ENCODE measurements around the gene HECTD4.

HECTD4 gene

DNA sequence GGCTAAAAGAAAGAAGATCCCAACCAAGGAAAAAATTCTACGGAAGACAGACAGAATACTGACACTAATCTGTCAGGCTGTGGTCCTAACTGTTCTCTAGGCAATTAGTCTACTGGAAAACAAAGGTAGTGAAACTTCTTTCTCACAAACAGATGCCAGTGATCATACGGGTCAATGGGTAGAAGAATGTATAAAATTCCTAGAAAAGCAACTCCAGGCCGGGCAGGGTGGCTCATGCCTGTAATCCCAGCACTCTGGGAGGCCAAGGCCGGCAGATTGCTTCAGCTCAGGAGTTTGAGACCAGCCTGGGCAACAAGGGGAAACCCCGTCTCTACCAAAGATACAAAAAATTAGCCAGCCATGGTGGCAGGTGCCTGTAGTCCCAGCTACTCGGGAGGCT is 64.8 kb downstream of the HECTD4 start:
- no peak overlapping the region for H3K4me3 ChIP-seq (ENCODE audit: insufficient read length, low read depth)
- no peaks in the 10 kb centered on the region for H3K27me3 ChIP-seq (ENCODE audit: insufficient read depth, insufficient read length)
- no peaks in the 10 kb centered on the region for H3K4me1 ChIP-seq (ENCODE audit: insufficient read depth, insufficient read length)
- H3K9ac ChIP-seq (ENCODE audit: insufficient read length, low read depth), result no peak overlapping the region
- H3K9me3 ChIP-seq (ENCODE audit: insufficient read depth, low read length), result no peaks in the 10 kb centered on the region
- no peak for TF ChIP-seq SUZ12 (IDR thresholded peaks at IDR 0.05; ENCODE audit: extremely low read depth, insufficient read depth, insufficient read length)
- no peak for TF ChIP-seq ZNF274 (IDR thresholded peaks at IDR 0.05; ENCODE audit: low read depth, low read length)
- no peak for TF ChIP-seq YY1 (IDR thresholded peaks at IDR 0.05; ENCODE audit: insufficient read depth, insufficient read length)
- no peak for DNase-seq (ENCODE audit: low read depth, low spot score)
- H3K36me3 ChIP-seq (ENCODE audit: insufficient read depth, insufficient read length, low read length), result peaks cover 19% of the 10 kb centered on the region

DNA sequence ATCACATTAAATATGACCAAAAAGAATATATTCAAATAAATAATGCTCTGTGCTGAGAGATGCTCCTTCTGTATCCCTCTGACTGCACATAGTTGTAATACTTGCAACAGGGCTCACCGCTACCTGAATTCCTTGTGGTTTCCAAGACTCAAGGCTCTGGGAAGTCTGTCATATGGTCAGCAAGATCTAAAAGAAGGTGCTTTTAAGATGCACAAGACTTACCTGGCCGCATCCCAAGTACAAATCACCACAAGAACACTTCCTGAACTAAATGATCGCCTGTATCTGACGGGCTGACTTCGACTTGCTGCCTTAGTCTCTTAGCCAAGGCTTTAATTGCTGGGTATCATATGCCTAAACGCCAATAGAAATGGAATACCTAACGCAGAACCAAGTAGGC is 67.2 kb downstream of the HECTD4 start:
- H3K9ac ChIP-seq (ENCODE audit: insufficient read length, low read depth), result no peak overlapping the region
- no peak overlapping the region for H3K4me3 ChIP-seq (ENCODE audit: insufficient read length, low read depth)
- no peak for DNase-seq (ENCODE audit: low read depth, low spot score)
- H3K9me3 ChIP-seq (ENCODE audit: insufficient read depth, low read length), result no peaks in the 10 kb centered on the region
- TF ChIP-seq SUZ12 (IDR thresholded peaks at IDR 0.05; ENCODE audit: extremely low read depth, insufficient read depth, insufficient read length), result no peak
- TF ChIP-seq ZNF274 (IDR thresholded peaks at IDR 0.05; ENCODE audit: low read depth, low read length), result no peak
- no peak for TF ChIP-seq YY1 (IDR thresholded peaks at IDR 0.05; ENCODE audit: insufficient read depth, insufficient read length)
- H3K27me3 ChIP-seq (ENCODE audit: insufficient read depth, insufficient read length), result no peaks in the 10 kb centered on the region
- peaks cover 25% of the 10 kb centered on the region for H3K36me3 ChIP-seq (ENCODE audit: insufficient read depth, insufficient read length, low read length)
- no peaks in the 10 kb centered on the region for H3K4me1 ChIP-seq (ENCODE audit: insufficient read depth, insufficient read length)

DNA sequence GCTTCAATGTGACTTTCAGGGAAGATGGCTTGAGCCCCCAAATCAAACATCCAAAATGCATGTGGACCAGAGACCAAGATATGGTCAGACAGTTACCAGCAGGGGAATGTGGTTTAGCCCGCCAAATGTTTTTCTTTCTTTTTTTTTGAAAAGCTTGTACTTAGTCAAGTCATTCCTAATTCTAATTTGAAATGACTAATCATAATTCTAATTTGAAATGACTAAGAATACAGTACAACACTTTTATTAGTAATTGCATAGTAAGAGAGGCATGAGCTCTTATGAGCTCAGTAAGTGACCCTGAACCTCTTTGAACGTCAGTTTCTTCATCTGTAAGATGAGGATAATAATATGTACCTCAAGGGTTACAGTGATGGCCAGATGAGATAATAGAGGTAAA is 72.4 kb downstream of the HECTD4 start:
- peaks cover 33% of the 10 kb centered on the region for H3K36me3 ChIP-seq (ENCODE audit: insufficient read depth, insufficient read length, low read length)
- H3K9ac ChIP-seq (ENCODE audit: insufficient read length, low read depth), result no peak overlapping the region
- peaks cover 4% of the 10 kb centered on the region for H3K4me1 ChIP-seq (ENCODE audit: insufficient read depth, insufficient read length)
- no peaks in the 10 kb centered on the region for H3K27me3 ChIP-seq (ENCODE audit: insufficient read depth, insufficient read length)
- no peak for DNase-seq (ENCODE audit: low read depth, low spot score)
- TF ChIP-seq YY1 (IDR thresholded peaks at IDR 0.05; ENCODE audit: insufficient read depth, insufficient read length), result no peak
- no peak overlapping the region for H3K4me3 ChIP-seq (ENCODE audit: insufficient read length, low read depth)
- H3K9me3 ChIP-seq (ENCODE audit: insufficient read depth, low read length), result no peaks in the 10 kb centered on the region

DNA sequence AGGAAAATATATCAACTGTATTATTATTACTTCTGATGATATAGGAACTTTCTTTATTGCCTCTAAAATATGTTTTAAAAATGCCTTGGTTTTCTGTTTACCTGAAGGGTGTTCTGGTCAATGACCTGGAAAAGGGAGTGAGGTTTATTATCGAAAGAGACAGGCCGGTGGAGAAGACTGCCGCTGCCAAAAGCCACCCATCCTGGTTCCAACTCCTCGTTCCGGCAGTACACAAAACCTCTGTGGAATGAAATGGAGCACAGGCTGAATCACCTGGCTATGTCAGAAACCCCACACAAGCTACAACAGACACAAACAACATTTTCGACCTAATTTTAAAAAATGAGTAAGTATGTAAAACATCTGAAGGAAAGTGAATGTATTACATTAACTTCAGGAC is 73.6 kb downstream of the HECTD4 start:
- DNase-seq (ENCODE audit: low read depth, low spot score), result no peak
- H3K36me3 ChIP-seq (ENCODE audit: insufficient read depth, insufficient read length, low read length), result peaks cover 26% of the 10 kb centered on the region
- H3K4me3 ChIP-seq (ENCODE audit: insufficient read length, low read depth), result no peak overlapping the region
- TF ChIP-seq SUZ12 (IDR thresholded peaks at IDR 0.05; ENCODE audit: extremely low read depth, insufficient read depth, insufficient read length) (no peak), YY1 (IDR thresholded peaks at IDR 0.05; ENCODE audit: insufficient read depth, insufficient read length) (no peak), ZNF274 (IDR thresholded peaks at IDR 0.05; ENCODE audit: low read depth, low read length) (no peak)
- peaks cover 4% of the 10 kb centered on the region for H3K4me1 ChIP-seq (ENCODE audit: insufficient read depth, insufficient read length)
- H3K27me3 ChIP-seq (ENCODE audit: insufficient read depth, insufficient read length), result no peaks in the 10 kb centered on the region
- no peaks in the 10 kb centered on the region for H3K9me3 ChIP-seq (ENCODE audit: insufficient read depth, low read length)
- no peak overlapping the region for H3K9ac ChIP-seq (ENCODE audit: insufficient read length, low read depth)

DNA sequence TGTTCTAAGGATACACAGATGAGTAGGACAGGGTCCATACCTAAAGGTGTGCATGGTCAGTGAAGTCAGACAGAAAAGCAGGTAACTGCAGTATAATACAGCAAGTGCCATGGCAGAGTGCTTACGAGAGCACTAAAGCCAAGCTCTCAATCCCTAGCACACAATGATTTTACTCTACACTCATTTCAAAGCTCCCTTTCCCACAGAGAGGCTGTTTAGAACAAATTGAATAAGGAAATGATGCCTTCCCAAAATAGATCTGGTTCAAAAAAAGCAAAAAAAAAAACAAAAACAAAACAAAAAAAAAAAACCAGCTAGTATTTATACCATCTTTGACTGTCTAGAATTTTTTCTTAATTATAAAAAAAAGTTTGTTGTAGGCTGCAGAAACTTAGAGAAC is 74.1 kb downstream of the HECTD4 start:
- DNase-seq (ENCODE audit: low read depth, low spot score), result no peak
- Histone ChIP-seq H3K36me3 (ENCODE audit: insufficient read depth, insufficient read length, low read length) (peaks cover 26% of the 10 kb centered on the region), H3K4me1 (ENCODE audit: insufficient read depth, insufficient read length) (peaks cover 6% of the 10 kb centered on the region), H3K9me3 (ENCODE audit: insufficient read depth, low read length) (no peaks in the 10 kb centered on the region), H3K4me3 (ENCODE audit: insufficient read length, low read depth) (no peak overlapping the region), H3K27me3 (ENCODE audit: insufficient read depth, insufficient read length) (no peaks in the 10 kb centered on the region), H3K9ac (ENCODE audit: insufficient read length, low read depth) (no peak overlapping the region)
- no peak for TF ChIP-seq SUZ12 (IDR thresholded peaks at IDR 0.05; ENCODE audit: extremely low read depth, insufficient read depth, insufficient read length)

DNA sequence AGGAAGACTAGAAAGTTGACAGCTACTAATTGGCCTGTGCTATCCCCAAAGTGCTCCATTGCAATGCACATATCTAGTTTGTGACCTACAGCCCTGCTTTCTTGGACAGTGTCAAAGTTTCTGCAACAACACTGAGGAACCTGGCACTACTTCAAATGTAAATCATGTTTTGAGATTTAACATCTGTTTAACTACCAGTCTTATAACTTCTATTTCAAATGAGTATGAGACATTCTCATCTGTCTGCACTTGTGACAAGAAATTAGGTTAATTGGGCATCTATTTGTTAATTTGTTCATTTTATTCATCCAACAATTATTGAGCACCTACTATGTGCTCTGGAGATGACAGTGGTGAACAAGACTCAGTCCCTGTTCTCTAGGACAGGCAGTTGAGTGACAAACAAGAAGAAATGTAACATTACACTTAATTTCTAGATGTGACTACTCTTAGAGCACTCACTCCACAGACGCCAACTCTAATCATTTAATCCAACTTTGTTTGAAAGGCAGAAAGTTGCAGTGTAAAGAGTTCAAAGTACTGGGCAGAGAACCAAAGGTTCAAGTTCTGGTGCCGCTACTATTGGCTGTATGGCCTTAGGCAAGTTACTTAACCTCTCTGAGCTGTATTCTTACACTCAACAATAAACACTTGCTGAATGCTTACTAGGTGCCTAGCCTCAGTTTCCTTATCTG is 74.8 kb downstream of the HECTD4 start:
- peaks cover 22% of the 10 kb centered on the region for H3K36me3 ChIP-seq (ENCODE audit: insufficient read depth, insufficient read length, low read length)
- no peaks in the 10 kb centered on the region for H3K9me3 ChIP-seq (ENCODE audit: insufficient read depth, low read length)
- TF ChIP-seq ZNF274 (IDR thresholded peaks at IDR 0.05; ENCODE audit: low read depth, low read length) (no peak), YY1 (IDR thresholded peaks at IDR 0.05; ENCODE audit: insufficient read depth, insufficient read length) (no peak), SUZ12 (IDR thresholded peaks at IDR 0.05; ENCODE audit: extremely low read depth, insufficient read depth, insufficient read length) (no peak)
- H3K4me3 ChIP-seq (ENCODE audit: insufficient read length, low read depth), result no peak overlapping the region
- H3K4me1 ChIP-seq (ENCODE audit: insufficient read depth, insufficient read length), result peaks cover 6% of the 10 kb centered on the region
- no peak overlapping the region for H3K9ac ChIP-seq (ENCODE audit: insufficient read length, low read depth)
- no peak for DNase-seq (ENCODE audit: low read depth, low spot score)
- no peaks in the 10 kb centered on the region for H3K27me3 ChIP-seq (ENCODE audit: insufficient read depth, insufficient read length)

DNA sequence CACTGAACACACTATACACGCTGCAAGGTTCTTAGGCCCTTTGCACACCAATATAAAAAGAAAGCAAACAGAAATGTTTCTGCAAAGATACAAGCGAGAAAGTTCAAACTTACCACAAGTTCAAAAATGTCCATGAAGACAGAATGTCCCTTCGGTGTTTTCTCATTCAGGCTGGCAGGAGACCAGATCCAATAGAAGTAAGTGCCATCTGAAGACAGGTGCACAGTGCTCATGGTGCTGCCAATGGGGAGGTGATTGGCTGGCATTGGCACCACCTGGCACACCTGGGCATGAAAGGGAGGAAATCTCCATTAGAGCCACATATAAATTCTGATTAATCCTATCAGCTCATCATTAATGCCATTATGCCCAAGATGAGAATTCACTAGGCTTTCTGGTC is 76.3 kb downstream of the HECTD4 start:
- no peak overlapping the region for H3K9ac ChIP-seq (ENCODE audit: insufficient read length, low read depth)
- H3K9me3 ChIP-seq (ENCODE audit: insufficient read depth, low read length), result no peaks in the 10 kb centered on the region
- DNase-seq (ENCODE audit: low read depth, low spot score), result no peak
- peaks cover 23% of the 10 kb centered on the region for H3K36me3 ChIP-seq (ENCODE audit: insufficient read depth, insufficient read length, low read length)
- H3K27me3 ChIP-seq (ENCODE audit: insufficient read depth, insufficient read length), result no peaks in the 10 kb centered on the region
- no peak overlapping the region for H3K4me3 ChIP-seq (ENCODE audit: insufficient read length, low read depth)
- TF ChIP-seq YY1 (IDR thresholded peaks at IDR 0.05; ENCODE audit: insufficient read depth, insufficient read length) (no peak), SUZ12 (IDR thresholded peaks at IDR 0.05; ENCODE audit: extremely low read depth, insufficient read depth, insufficient read length) (no peak), ZNF274 (IDR thresholded peaks at IDR 0.05; ENCODE audit: low read depth, low read length) (no peak)
- peaks cover 6% of the 10 kb centered on the region for H3K4me1 ChIP-seq (ENCODE audit: insufficient read depth, insufficient read length)

All from NT2/D1 (cell line).